ENCODE data around the gene SCLT1. TPM values are rescaled to one million over a fixed set of nuclear protein-coding genes. Genes with fewer than 3 reads are reported as not detected.
"Not testable (repeated sequence)": the region's sequence is repeated elsewhere in the genome, so short reads cannot be mapped to it uniquely, and the experiment has no call there.

SCLT1 gene
- total RNA-seq (2014; rRNA removed; shearing (Covaris generic)), result 13.7 and 20.5 TPM in 2 replicates

DNA sequence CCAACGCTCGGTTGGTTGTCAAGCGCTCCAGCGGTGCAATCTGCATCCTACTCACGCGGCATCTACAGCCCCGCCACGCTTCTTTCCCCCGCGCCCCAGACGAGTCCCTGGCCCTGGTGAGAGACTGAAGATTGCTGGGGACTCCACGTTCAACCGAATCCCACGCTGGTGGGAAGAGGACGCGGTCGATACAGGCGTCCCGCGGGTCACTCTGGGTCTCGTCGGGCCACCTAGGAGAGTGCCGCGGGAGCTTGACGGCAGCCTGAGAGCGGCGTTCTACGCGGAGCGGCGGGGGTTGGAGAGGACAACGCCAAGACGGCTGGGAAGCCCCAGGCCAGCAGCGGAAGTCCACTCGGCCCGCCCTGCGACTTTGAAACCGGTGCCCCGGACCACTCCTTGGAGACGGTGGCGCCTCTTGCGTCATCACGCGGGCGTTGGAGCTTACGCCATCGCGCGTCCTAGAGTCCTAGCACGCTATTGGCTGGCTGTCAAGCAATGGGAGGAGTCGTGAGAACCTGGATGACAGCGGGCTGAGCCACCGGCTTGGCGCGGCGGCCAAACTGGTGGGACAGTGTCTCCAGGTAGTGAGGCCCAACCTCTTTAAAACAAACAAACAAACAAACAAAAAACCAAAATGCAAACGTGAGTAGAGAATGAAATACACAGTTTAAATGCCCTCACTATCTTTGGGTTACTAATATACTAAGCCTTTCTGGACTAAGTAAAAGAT is at the start of gene SCLT1:
SCLT1 (minus strand) TSS at position 349 of the 730 bp plus-strand sequence. CDS start 436 bp downstream, outside the sequence.
- Histone ChIP-seq H3K27me3 (ENCODE audit: control insufficient read depth, insufficient read depth, low read length) (no peaks in the 10 kb centered on the region), H3K4me3 (ENCODE audit: insufficient read depth, low read depth, low read length) (peak within 1 kb of the TSS; percentile 85), H3K36me3 (replicated peaks; ENCODE audit: control insufficient read depth, insufficient read depth, low read length) (no peaks in the 10 kb centered on the region)
- peak; percentile 87 for DNase-seq

- no peak overlapping the region for H3K4me3 ChIP-seq (ENCODE audit: insufficient read depth, low read depth, low read length)
- DNase-seq, result no peak
- no peaks in the 10 kb centered on the region for H3K27me3 ChIP-seq (ENCODE audit: control insufficient read depth, insufficient read depth, low read length)
- no peaks in the 10 kb centered on the region for H3K36me3 ChIP-seq (replicated peaks; ENCODE audit: control insufficient read depth, insufficient read depth, low read length)
Observed at GRCh38 chr4:129140521-129140920, 47.2 kb upstream of the SCLT1 start.

DNA sequence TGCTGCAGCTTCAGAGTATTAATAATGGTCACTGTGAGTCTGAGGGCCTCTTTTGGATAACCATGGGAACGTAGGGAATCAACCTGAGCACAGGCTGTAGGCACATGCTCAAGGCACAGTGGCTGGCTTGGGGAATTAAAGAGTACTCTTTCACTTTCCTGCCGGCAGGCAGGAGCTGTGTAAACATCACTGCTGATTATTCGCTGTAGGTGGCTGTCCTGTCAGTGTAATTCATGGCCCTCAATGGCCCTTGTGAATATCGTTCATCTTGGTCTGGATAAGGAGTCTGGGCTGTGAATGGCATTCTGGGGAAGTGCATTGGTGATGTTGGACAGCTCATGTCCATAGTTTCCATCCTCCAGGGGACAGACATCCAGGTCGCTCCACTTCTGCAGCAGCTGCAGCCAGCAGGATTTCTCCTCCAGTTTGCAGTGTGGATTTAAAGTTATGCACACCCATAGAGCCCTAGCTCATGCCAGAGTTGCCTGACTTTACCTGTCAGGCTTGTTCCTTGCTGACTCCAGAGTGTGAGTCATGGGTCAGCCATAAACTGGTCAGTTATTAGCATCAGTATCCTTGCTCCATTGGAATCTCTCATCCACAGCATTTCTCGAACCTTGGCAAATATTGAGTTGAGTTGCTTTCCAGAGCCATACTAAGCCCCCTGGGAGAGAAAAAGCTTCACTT is 45.6 kb upstream of the SCLT1 start:
- no peak for DNase-seq
- H3K4me3 ChIP-seq (ENCODE audit: insufficient read depth, low read depth, low read length), result no peak overlapping the region
- H3K27me3 ChIP-seq (ENCODE audit: control insufficient read depth, insufficient read depth, low read length), result no peaks in the 10 kb centered on the region

DNA sequence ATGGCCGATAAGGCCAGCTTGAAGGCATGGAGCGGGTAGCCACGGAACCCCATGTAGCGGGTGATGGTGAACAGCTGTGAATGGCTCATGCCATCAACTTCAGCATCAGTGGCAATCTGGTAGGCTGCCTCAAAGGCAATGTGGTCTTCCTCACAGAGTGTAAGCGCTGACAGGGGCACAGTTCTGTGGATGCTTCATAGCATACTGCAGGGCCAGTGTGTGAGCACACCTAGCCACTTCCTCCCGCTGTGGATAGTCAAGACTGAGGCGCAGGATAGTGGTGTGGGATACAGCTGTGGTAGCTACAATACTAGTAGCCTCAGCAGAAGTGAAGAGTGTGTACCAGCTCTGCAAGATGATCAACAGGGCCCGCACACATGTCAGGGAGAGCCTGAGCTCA is 43.1 kb upstream of the SCLT1 start:
- Histone ChIP-seq H3K36me3 (replicated peaks; ENCODE audit: control insufficient read depth, insufficient read depth, low read length) (no peaks in the 10 kb centered on the region), H3K27me3 (ENCODE audit: control insufficient read depth, insufficient read depth, low read length) (no peaks in the 10 kb centered on the region)
- no peak for DNase-seq

More for the DNA sequence above, 45.6 kb upstream of the SCLT1 start:
- H3K36me3 ChIP-seq (replicated peaks; ENCODE audit: control insufficient read depth, insufficient read depth, low read length), result no peaks in the 10 kb centered on the region

GRCh38 chr4:129131343-129131742 is 38.0 kb upstream of the SCLT1 start:
- no peak for DNase-seq
- no peaks in the 10 kb centered on the region for H3K36me3 ChIP-seq (replicated peaks; ENCODE audit: control insufficient read depth, insufficient read depth, low read length)
- no peak overlapping the region for H3K4me3 ChIP-seq (ENCODE audit: insufficient read depth, low read depth, low read length)
- no peaks in the 10 kb centered on the region for H3K27me3 ChIP-seq (ENCODE audit: control insufficient read depth, insufficient read depth, low read length)

More for the DNA sequence above, 43.1 kb upstream of the SCLT1 start:
- no peak overlapping the region for H3K4me3 ChIP-seq (ENCODE audit: insufficient read depth, low read depth, low read length)

DNA sequence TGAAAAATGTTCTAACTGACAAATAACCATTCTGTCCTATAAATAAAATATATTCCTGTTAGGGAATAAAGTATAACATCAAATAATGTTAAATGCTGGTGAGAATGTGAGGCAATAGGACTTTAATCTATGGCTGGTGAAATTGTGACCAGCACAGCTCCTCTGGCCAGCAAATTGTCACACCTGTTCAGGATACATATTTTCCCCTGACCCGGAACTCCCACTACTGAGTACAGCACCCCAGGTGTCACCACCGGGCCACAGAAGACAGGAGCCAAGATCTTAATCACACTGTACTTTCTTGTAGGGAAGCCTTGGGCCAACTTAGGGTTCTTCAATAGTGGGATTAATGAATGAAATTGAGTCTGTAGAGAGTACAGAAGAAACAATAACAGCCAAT is 35.8 kb upstream of the SCLT1 start:
- no peaks in the 10 kb centered on the region for H3K36me3 ChIP-seq (replicated peaks; ENCODE audit: control insufficient read depth, insufficient read depth, low read length)
- DNase-seq, result no peak
- no peaks in the 10 kb centered on the region for H3K27me3 ChIP-seq (ENCODE audit: control insufficient read depth, insufficient read depth, low read length)

GRCh38 chr4:129126614-129127013 is 33.3 kb upstream of the SCLT1 start:
- not testable (repeated sequence) for H3K36me3 ChIP-seq (replicated peaks; ENCODE audit: control insufficient read depth, insufficient read depth, low read length); DNase-seq; H3K27me3 ChIP-seq (ENCODE audit: control insufficient read depth, insufficient read depth, low read length); H3K4me3 ChIP-seq (ENCODE audit: insufficient read depth, low read depth, low read length)

More for the DNA sequence above, 35.8 kb upstream of the SCLT1 start:
- no peak overlapping the region for H3K4me3 ChIP-seq (ENCODE audit: insufficient read depth, low read depth, low read length)

- no peaks in the 10 kb centered on the region for H3K27me3 ChIP-seq (ENCODE audit: control insufficient read depth, insufficient read depth, low read length)
- no peak for DNase-seq
- H3K4me3 ChIP-seq (ENCODE audit: insufficient read depth, low read depth, low read length), result no peak overlapping the region
- H3K36me3 ChIP-seq (replicated peaks; ENCODE audit: control insufficient read depth, insufficient read depth, low read length), result no peaks in the 10 kb centered on the region
Observed at GRCh38 chr4:129117705-129118104, 24.4 kb upstream of the SCLT1 start.

- Histone ChIP-seq H3K4me3 (ENCODE audit: insufficient read depth, low read depth, low read length) (no peak overlapping the region), H3K36me3 (replicated peaks; ENCODE audit: control insufficient read depth, insufficient read depth, low read length) (no peaks in the 10 kb centered on the region), H3K27me3 (ENCODE audit: control insufficient read depth, insufficient read depth, low read length) (no peaks in the 10 kb centered on the region)
- no peak for DNase-seq
Observed at GRCh38 chr4:129113919-129114318, 20.6 kb upstream of the SCLT1 start.

DNA sequence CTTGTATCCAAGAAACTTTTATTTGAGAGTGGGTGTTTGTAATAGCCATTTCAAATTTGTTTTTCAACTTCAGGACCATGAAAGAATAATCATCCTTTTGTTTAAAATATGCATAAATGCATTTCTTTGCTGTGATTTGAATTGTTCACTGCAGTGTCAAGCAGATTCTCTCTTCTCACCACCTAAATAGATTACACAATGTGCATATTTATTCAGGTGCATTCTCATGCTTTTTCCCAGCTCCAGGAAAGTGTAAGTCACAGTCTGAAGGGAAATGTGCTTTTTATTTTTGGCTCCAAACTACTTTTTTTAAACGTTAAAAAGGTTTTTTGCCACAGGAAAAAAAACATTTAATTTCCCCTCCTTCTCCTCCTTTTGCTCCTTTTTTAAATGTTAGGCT is 20.1 kb upstream of the SCLT1 start:
- no peak for DNase-seq
- Histone ChIP-seq H3K4me3 (ENCODE audit: insufficient read depth, low read depth, low read length) (no peak overlapping the region), H3K36me3 (replicated peaks; ENCODE audit: control insufficient read depth, insufficient read depth, low read length) (no peaks in the 10 kb centered on the region), H3K27me3 (ENCODE audit: control insufficient read depth, insufficient read depth, low read length) (no peaks in the 10 kb centered on the region)

- Histone ChIP-seq H3K4me3 (ENCODE audit: insufficient read depth, low read depth, low read length) (no peak overlapping the region), H3K36me3 (replicated peaks; ENCODE audit: control insufficient read depth, insufficient read depth, low read length) (no peaks in the 10 kb centered on the region), H3K27me3 (ENCODE audit: control insufficient read depth, insufficient read depth, low read length) (no peaks in the 10 kb centered on the region)
- DNase-seq, result no peak
Observed at GRCh38 chr4:129111919-129112318, 18.6 kb upstream of the SCLT1 start.

DNA sequence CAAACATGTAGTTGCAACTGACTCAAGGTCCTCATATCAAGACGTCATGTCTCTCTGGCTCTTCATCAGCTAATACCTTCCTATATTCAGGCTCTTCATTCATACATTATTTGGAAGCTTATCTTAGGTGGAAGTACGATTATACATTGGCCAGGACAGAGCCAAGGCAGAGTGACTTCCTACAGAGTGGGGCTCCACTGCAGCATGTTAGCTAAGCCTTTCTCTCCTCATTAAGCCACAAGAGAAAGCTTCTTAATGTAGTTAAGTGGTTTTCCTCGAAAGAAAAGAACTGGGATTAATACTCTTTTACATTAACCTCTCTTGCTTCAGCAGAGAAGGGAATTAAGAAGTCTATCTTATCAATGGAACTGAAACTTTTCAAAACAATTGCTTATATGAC is 17.6 kb upstream of the SCLT1 start:
- H3K36me3 ChIP-seq (replicated peaks; ENCODE audit: control insufficient read depth, insufficient read depth, low read length), result no peaks in the 10 kb centered on the region
- H3K4me3 ChIP-seq (ENCODE audit: insufficient read depth, low read depth, low read length), result no peak overlapping the region
- DNase-seq, result no peak
- H3K27me3 ChIP-seq (ENCODE audit: control insufficient read depth, insufficient read depth, low read length), result no peaks in the 10 kb centered on the region

GRCh38 chr4:129109965-129110824 is 16.9 kb upstream of the SCLT1 start:
- Histone ChIP-seq H3K4me3 (ENCODE audit: insufficient read depth, low read depth, low read length) (no peak overlapping the region), H3K36me3 (replicated peaks; ENCODE audit: control insufficient read depth, insufficient read depth, low read length) (no peaks in the 10 kb centered on the region), H3K27me3 (ENCODE audit: control insufficient read depth, insufficient read depth, low read length) (no peaks in the 10 kb centered on the region)
- DNase-seq, result no peak

GRCh38 chr4:129098531-129099001 is 5.2 kb upstream of the SCLT1 start:
- DNase-seq, result no peak
- Histone ChIP-seq H3K4me3 (ENCODE audit: insufficient read depth, low read depth, low read length) (no peak overlapping the region), H3K36me3 (replicated peaks; ENCODE audit: control insufficient read depth, insufficient read depth, low read length) (no peaks in the 10 kb centered on the region), H3K27me3 (ENCODE audit: control insufficient read depth, insufficient read depth, low read length) (no peaks in the 10 kb centered on the region)

All from H7 (cell line).